Activated CD8-positive, alpha-beta memory T cell treated with anti-CD3 and anti-CD28 coated beads, Interleukin-2, amount 10 ng/mL, durations not matched to agents 7 days and 5 days (primary cell): Measurements from ENCODE around the gene PTPRF. TPM values are rescaled to one million over a fixed set of nuclear protein-coding genes. Genes with fewer than 3 reads are reported as not detected.

Source experiments
- ATAC-seq: fragments of 150-1000 bp; cut with Tn5 transposase; one replicate; pipeline ENCODE4 v1.10.0; 2021; ENCODE audit warnings: moderate library complexity
- CTCF ChIA-PET: fragments of 350-600 bp; sonication (Branson Sonifier 250); formaldehyde crosslinking; loops from one replicate; lab custom pipeline; 2021; ENCODE audit warnings: antibody characterized with exemption; lab: Charles Lee
- DNase-seq: peaks from one replicate; pipeline ENCODE4 v3.0.0-alpha.2; 2020
- H3K27ac Mint-ChIP-seq: one replicate; pipeline ENCODE4 v1.8.0; 2021; ENCODE audit warnings: mild to moderate bottlenecking, mixed read lengths
- H3K27me3 Mint-ChIP-seq: one replicate; pipeline ENCODE4 v1.8.0; 2021; ENCODE audit warnings: mixed read lengths
- H3K36me3 Mint-ChIP-seq: one replicate; pipeline ENCODE4 v1.8.0; 2021; ENCODE audit warnings: mild to moderate bottlenecking, mixed read lengths
- H3K4me1 Mint-ChIP-seq: one replicate; pipeline ENCODE4 v1.8.0; 2021; ENCODE audit warnings: mixed read lengths
- H3K4me3 Mint-ChIP-seq: one replicate; pipeline ENCODE4 v1.8.0; 2021; ENCODE audit warnings: mild to moderate bottlenecking, moderate library complexity, mixed read lengths
- H3K9me3 Mint-ChIP-seq: one replicate; pipeline ENCODE4 v1.8.0; 2022; ENCODE audit warnings: low read depth, mixed read lengths
- total RNA-seq, 2 experiments: library from RNA; stranded (reverse); gene quantifications; one replicate each; pipeline ENCODE4 v1.2.3, GENCODE V29; 2021

PTPRF gene
- total RNA-seq, 2 experiments from 2014 or later: 0.23 to 0.41 TPM

DNA sequence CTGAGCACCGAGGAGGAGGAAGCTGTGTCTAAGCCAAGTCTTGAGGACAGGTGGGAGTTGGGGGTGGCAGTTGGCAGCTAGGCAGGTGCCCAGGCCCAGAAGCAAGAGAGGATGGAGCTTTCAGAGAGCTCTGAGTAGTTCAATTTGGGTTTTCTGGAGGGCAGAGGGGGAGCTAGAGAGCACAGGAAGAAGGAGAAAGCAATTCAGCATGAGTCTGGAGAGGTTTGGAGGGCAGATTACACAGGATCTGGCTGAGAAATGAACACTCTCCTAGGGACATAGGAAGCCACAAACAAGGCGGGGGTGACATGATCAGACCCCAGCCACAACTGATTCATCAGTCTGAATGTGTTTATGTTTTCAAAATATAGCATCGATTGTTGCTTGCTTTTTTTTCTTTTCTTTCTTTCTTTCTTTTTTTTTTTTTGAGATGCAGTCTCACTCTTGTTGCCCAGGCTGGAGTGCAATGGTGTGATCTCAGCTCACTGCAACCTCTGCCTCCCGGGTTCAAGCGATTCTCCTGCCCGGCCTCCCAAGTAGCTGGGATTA, 23.8 kb downstream of the PTPRF start:
- Mint-ChIP-seq H3K27ac (no peak overlapping the region), H3K9me3 (no peaks in the 10 kb centered on the region), H3K4me3 (no peak overlapping the region), H3K27me3 (peaks cover 13% of the 10 kb centered on the region), H3K36me3 (no peaks in the 10 kb centered on the region), H3K4me1 (peaks cover 5% of the 10 kb centered on the region)
- DNase-seq (peak; percentile 50), ATAC-seq (no peak)
- CTCF ChIA-PET: interaction anchor here (1.0 to 2.4 kb wide), 3 partner anchors 12 to 25 kb away, joined by 3 to 9 read pairs (median 7); no protein-coding TSS in a partner anchor

DNA sequence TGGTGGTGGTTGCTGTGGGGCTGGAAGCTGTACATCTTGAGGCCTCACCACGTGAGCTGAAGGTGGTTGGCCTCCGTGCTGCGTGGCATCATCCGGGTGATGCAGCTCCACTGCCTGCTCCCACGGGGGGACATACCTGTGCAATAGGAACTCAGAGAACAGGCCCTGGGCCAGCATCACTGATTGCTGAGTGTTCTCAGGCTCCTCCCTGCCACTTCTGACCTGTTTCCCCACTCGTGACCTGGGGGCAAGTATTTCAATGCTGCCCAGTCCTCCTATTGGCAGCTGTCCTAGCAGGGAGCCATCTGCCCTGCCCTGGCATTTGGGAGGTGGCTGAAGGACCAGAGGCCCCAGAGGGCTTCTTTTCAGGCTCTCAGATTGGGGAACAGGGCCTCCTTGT, 26.1 kb downstream of the PTPRF start:
- ATAC-seq: no peak
- DNase-seq: no peak
- no peak overlapping the region for H3K4me3 Mint-ChIP-seq
- no peaks in the 10 kb centered on the region for H3K9me3 Mint-ChIP-seq
- H3K27ac Mint-ChIP-seq: no peak overlapping the region
- CTCF ChIA-PET: interaction anchor here (2.4 kb wide), 1 partner anchor 27 kb away, joined by 7 read pairs; no protein-coding TSS in a partner anchor
- no peaks in the 10 kb centered on the region for H3K36me3 Mint-ChIP-seq
- H3K4me1 Mint-ChIP-seq: no peaks in the 10 kb centered on the region
- peaks cover 2% of the 10 kb centered on the region for H3K27me3 Mint-ChIP-seq

DNA sequence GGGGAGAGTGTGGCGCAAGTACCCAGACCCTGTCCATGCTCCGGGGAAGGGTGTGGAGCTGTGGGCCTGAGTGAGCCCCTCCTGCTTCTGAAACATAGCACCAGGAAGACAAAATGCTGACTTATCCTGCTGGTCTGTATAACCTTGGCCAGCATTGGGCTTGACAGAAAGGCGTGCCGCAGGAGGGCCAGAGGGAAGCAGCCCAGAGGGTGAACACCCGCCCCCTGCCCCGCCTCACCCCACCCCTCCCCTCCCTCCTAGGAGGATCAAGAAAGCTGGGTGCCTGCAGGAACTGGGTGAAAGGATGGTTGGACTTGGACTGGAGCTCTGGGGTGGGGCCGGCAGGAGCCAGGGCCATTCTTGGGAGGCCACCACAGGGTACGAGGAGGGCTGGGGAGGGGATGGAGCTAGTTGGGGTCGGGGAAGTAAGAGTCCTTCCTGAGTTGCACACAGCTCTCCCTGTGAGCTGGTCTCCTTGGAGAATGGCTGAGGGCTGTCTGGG, 27.1 kb downstream of the PTPRF start:
- no peak overlapping the region for H3K4me3 Mint-ChIP-seq
- no peak for ATAC-seq
- H3K27me3 Mint-ChIP-seq: no peaks in the 10 kb centered on the region
- H3K4me1 Mint-ChIP-seq: no peaks in the 10 kb centered on the region
- no peak overlapping the region for H3K27ac Mint-ChIP-seq
- H3K36me3 Mint-ChIP-seq: no peaks in the 10 kb centered on the region
- DNase-seq: no peak
- CTCF ChIA-PET: no interaction called here
- no peaks in the 10 kb centered on the region for H3K9me3 Mint-ChIP-seq

DNA sequence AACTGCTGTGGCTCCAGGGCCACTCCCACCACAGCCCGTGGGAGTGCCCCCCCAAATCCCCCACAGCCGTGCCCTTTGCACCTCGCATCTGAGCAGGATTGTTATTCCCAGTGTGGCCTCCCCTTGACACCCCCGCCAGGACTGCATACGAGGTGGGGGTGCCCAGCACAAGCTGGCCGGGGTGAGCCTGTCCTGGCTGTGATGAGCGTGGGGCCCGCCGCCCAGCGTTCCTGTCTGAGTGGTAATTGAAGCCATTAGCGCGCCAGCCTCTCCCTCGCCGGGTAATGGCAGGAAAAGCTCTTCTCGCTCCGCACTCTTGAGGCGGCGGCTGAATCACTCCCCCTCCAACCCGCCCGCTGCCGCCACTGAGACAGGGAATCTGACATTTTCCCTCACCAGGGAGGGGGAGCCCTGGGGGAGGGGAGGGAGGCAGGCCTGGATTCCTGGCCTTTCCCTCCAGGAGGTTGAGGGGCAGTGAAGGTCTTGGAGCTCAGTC, 27.7 kb downstream of the PTPRF start:
- CTCF ChIA-PET: no interaction called here
- DNase-seq (no peak), ATAC-seq (no peak)
- Mint-ChIP-seq H3K4me3 (no peak overlapping the region), H3K27ac (no peak overlapping the region), H3K4me1 (no peaks in the 10 kb centered on the region), H3K27me3 (no peaks in the 10 kb centered on the region), H3K36me3 (no peaks in the 10 kb centered on the region), H3K9me3 (no peaks in the 10 kb centered on the region)

DNA sequence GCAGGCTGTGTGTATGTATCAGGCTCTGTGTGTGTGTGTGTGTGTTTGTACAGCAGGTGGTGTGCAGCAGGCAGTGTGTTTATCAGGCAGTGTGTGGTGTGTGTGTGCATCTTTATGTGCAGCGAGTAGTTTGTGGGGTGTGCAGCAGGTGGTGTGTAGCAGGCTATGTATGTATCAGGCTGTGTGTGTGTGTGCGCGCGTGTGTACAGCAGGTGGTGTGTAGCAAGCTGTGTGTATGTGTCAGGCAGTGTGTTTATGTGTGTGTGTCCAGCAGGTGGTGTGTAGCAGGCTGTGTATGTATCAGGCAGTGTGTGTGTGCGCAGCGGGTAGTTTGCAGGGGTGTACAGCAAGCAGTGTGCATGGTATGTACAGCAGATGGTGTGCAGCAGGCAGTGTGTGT, 29.0 kb downstream of the PTPRF start:
- CTCF ChIA-PET: no interaction called here
- DNase-seq: no peak
- no peak overlapping the region for H3K27ac Mint-ChIP-seq
- H3K36me3 Mint-ChIP-seq: no peaks in the 10 kb centered on the region
- no peaks in the 10 kb centered on the region for H3K9me3 Mint-ChIP-seq
- no peak overlapping the region for H3K4me3 Mint-ChIP-seq
- ATAC-seq: no peak
- H3K27me3 Mint-ChIP-seq: no peaks in the 10 kb centered on the region
- no peaks in the 10 kb centered on the region for H3K4me1 Mint-ChIP-seq

DNA sequence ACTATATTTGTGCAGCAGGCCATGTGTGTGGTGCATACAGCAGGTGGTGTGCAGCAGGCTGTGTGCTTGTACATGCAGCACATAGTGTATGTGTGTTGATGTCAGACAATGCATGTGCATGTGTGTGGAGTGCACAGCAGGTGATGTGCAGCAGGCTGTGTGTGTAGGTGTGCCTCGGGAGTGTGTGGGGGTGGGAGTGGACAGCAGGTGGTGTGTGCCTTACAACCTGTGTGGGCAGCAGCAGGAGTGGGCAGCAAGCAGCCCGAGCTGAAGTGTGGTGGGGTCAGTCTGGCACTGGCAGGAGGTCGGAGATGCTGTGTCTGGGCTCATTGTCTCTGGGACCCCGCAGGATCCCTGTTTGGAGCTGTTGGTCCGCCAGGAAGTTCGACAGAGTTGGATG, 29.6 kb downstream of the PTPRF start:
- H3K27me3 Mint-ChIP-seq: no peaks in the 10 kb centered on the region
- peaks cover 3% of the 10 kb centered on the region for H3K4me1 Mint-ChIP-seq
- H3K4me3 Mint-ChIP-seq: no peak overlapping the region
- H3K36me3 Mint-ChIP-seq: no peaks in the 10 kb centered on the region
- no peak overlapping the region for H3K27ac Mint-ChIP-seq
- CTCF ChIA-PET: no interaction called here
- H3K9me3 Mint-ChIP-seq: no peaks in the 10 kb centered on the region
- ATAC-seq (no peak), DNase-seq (no peak)

DNA sequence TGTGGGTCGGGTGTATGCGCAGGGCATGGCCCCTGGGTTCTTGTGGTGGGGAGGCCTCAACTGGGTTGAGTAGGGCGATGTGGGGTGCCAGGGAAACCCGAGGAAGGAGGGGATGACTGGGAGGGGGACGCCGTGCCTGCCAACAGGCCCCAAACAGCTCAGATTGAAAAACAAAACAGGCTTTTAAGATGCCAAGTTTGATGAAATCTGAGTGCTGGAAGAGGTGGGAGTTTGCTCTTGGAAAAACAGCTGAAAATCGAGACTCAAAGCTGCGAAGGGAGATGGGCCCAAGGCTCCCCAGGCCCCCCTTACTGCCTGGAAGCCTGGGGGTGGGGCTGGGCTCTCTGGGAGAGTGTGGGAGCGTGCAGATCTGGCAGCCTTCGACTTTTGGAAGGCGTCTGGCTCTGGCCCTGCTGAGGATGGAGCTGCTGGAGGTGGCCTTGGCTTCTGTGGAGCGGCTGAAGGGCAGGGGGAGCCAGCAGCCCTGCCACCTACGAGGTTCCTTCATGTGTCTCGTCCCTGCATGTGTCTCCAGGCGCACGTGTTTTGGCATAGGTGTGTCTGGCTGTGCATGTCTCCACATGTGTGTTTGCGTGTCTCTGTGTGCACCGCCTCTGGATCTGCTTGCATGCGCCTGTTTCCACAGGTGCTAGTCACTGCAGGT, 33.3 kb downstream of the PTPRF start:
- H3K4me3 Mint-ChIP-seq: no peak overlapping the region
- CTCF ChIA-PET: no interaction called here
- ATAC-seq (no peak), DNase-seq (no peak)
- H3K27me3 Mint-ChIP-seq: peaks cover 9% of the 10 kb centered on the region
- no peak overlapping the region for H3K27ac Mint-ChIP-seq
- peaks cover 5% of the 10 kb centered on the region for H3K4me1 Mint-ChIP-seq
- no peaks in the 10 kb centered on the region for H3K36me3 Mint-ChIP-seq
- H3K9me3 Mint-ChIP-seq: no peaks in the 10 kb centered on the region

DNA sequence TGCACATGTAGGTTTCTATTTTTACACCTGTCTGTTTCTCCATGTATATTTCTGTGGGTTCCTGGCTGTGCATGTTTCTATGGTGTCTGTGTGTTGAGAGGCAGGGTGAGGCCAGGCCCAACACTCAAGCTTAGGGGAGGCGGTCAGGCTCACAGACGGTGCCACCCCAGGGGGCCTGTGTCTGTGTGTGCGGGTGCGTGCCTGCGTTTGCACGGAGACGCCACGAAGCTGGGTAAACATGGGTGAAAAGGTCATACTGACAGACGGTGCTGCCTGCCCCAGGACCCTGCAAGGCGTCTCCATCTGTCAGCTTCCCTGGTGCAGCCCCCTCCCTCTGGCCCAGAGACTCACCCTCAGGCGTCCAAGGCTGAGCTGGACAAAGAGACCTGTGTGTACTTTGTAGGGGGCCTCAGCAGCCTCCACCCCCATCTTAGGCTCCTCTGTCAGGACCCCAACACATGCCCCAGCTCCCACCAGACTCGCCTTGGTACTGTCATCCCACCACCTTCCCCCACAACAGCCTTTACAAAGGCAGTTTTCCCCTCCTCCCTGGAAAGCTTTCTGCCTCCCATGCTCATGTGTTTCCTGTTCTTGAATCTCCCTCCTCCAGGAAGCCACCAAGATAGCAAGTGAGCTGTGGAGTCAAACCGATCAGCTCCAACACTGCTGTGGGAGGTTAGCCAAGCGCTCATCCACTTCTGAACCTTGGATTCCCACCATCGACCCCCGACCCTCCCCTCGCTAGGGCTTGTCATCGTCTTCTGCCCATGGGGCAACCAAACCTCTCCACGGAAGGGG, 34.1 kb downstream of the PTPRF start:
- Mint-ChIP-seq H3K36me3 (no peaks in the 10 kb centered on the region), H3K4me3 (peak overlapping the region; percentile 35), H3K27me3 (peaks cover 9% of the 10 kb centered on the region), H3K27ac (no peak overlapping the region), H3K4me1 (peaks cover 5% of the 10 kb centered on the region), H3K9me3 (no peaks in the 10 kb centered on the region)
- CTCF ChIA-PET: no interaction called here
- DNase-seq: no peak
- no peak for ATAC-seq

DNA sequence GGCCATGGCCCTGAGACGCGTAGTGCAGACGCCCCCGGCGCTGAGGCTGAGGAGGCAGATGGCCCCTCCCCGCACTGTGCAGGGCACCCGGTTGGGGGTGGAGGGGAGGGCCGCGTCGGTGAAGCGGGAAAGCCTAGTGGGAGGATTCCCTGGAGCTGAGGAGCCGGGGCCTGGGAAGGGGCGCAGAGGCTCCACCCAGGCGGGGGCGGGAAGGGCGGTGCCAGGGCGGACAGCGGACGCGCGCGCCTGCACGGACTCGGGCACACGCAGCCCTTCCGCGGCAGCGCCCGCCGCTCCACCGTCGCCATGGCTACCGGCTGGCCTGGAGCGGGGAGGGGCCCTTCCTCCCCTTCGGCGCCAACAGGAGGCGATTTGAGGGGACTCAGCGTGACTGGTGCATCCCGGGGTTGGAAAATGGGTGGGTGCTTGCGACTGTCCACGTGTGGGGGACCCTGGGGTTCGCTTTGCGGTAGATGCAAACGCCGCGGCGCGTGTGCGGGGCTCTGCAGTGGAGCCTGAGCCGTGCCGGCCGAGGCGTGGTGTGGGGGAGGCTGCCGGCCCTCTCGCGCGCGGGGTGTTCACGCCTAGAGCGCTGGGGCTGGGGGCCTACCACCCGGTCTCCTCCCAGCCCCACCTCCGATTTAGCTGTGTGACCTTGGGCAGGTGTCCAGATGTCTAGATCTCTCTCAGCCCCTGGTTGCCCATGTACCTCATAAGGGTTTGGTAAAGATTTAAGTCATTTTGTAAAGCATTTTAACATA, 35.1 kb downstream of the PTPRF start:
- no peaks in the 10 kb centered on the region for H3K9me3 Mint-ChIP-seq

DNA sequence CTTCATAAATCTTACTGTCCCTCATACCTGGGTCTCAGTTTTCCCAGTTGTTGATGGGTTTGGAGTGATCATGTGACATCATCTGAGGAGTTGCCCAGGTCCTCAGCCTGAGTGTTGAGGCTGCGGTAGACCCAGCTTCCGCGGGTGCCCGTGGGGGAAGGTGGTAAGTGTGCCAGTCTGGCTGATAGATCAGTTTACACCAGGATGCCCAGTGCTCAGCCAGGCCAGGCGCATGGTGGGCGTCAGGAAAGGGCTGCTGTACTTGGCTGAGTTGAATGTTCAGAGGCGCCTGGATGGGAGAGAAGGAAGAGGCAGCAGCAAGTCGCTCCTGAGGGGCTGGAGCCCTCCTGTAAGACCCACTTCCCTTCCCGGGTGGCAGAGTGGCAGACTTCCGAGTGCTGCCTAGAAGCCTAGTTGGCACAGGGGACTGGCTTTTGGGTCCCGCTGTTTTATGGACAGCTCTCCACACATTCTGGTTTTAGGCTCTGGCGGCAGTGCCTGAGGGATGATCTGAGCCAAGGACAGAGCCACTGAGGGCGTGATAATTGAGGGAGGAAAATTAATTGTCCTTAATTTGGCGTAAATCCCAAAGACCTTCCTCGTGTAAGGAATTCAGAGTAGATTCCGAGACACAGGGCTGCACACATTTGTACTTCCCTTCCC, 35.8 kb downstream of the PTPRF start:
- H3K27me3 Mint-ChIP-seq: peaks cover 13% of the 10 kb centered on the region
- H3K27ac Mint-ChIP-seq: no peak overlapping the region
- H3K4me1 Mint-ChIP-seq: peaks cover 5% of the 10 kb centered on the region
- DNase-seq (no peak), ATAC-seq (no peak)
- H3K9me3 Mint-ChIP-seq: no peaks in the 10 kb centered on the region
- CTCF ChIA-PET: no interaction called here
- H3K36me3 Mint-ChIP-seq: no peaks in the 10 kb centered on the region
- peak overlapping the region; percentile 49 for H3K4me3 Mint-ChIP-seq

More for the DNA sequence above, 35.1 kb downstream of the PTPRF start:
- Mint-ChIP-seq H3K27ac (no peak overlapping the region), H3K4me1 (peaks cover 5% of the 10 kb centered on the region), H3K4me3 (peak overlapping the region; percentile 49), H3K27me3 (peaks cover 13% of the 10 kb centered on the region), H3K36me3 (no peaks in the 10 kb centered on the region)
- CTCF ChIA-PET: no interaction called here
- ATAC-seq (peak; percentile 84), DNase-seq (peak; percentile 70)

- Mint-ChIP-seq H3K4me1 (peaks cover 5% of the 10 kb centered on the region), H3K9me3 (no peaks in the 10 kb centered on the region), H3K27ac (no peak overlapping the region), H3K27me3 (peaks cover 13% of the 10 kb centered on the region), H3K4me3 (no peak overlapping the region), H3K36me3 (no peaks in the 10 kb centered on the region)
- DNase-seq (no peak), ATAC-seq (no peak)
- CTCF ChIA-PET: no interaction called here
Measured at GRCh38 chr1:43569175-43569574, 38.5 kb downstream of the PTPRF start.

DNA sequence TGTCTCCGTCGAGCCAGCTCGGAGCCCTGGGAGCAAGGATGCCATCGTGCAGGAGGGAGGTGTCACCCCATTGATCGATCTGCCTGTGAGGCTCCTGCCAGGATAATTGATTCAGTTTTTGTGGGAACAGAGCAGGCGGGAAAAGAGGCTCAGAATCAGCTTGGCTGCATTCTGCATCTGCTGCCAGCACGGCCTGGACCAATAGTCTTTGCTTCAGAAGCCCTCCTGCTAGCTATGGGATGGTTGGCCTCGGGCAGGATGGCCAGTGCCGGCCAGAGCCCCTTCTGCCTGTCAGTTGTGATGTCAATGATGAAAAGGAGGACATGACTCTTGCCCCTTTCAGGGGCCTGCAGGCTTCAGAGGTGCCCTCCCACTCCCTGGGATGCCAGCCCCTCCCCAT, 39.6 kb downstream of the PTPRF start:
- Mint-ChIP-seq H3K4me3 (no peak overlapping the region), H3K9me3 (no peaks in the 10 kb centered on the region), H3K27me3 (peaks cover 13% of the 10 kb centered on the region), H3K4me1 (peaks cover 2% of the 10 kb centered on the region), H3K36me3 (no peaks in the 10 kb centered on the region), H3K27ac (no peak overlapping the region)
- no peak for ATAC-seq
- CTCF ChIA-PET: no interaction called here
- no peak for DNase-seq
